Osteocyte (in vitro differentiated cells): Measurements from ENCODE around the gene MYL7. TPM values are rescaled to one million over a fixed set of nuclear protein-coding genes. Genes with fewer than 3 reads are reported as not detected.

Source experiments
- DNase-seq: peaks from one replicate; pipeline ENCODE4 v3.0.0; 2021; ENCODE audit warnings: mixed read lengths; ENCODE audit not compliant: unreplicated experiment; ENCODE audit errors: extremely low spot score
- H3K27ac Mint-ChIP-seq: one replicate; pipeline ENCODE4 v1.8.0; 2021; ENCODE audit warnings: mild to moderate bottlenecking, mixed read lengths; ENCODE audit not compliant: unreplicated experiment
- H3K27me3 Mint-ChIP-seq: one replicate; pipeline ENCODE4 v1.8.0; 2021; ENCODE audit warnings: mixed read lengths; ENCODE audit not compliant: unreplicated experiment
- H3K36me3 Mint-ChIP-seq: one replicate; pipeline ENCODE4 v1.8.0; 2021; ENCODE audit warnings: mixed read lengths; ENCODE audit not compliant: unreplicated experiment
- H3K4me1 Mint-ChIP-seq: one replicate; pipeline ENCODE4 v1.8.0; 2021; ENCODE audit warnings: mixed read lengths; ENCODE audit not compliant: unreplicated experiment
- H3K4me3 Mint-ChIP-seq: one replicate; pipeline ENCODE4 v1.8.0; 2021; ENCODE audit warnings: mild to moderate bottlenecking, moderate library complexity, mixed read lengths; ENCODE audit not compliant: unreplicated experiment
- H3K9me3 Mint-ChIP-seq: one replicate; pipeline ENCODE4 v1.8.0; 2021; ENCODE audit warnings: mixed read lengths; ENCODE audit not compliant: unreplicated experiment
- CTCF ChIP-seq: fragments of 200-600 bp; sonication (generic); IDR thresholded peaks from 2 replicates; pipeline ENCODE4 v1.5.0; 2021; ENCODE audit warnings: antibody characterized with exemption, mild to moderate bottlenecking, moderate library complexity
- total RNA-seq: library from RNA; stranded (reverse); gene quantifications from 2 replicates; pipeline ENCODE4 v1.2.1, GENCODE V29; 2021

Gene MYL7
- total RNA-seq, 1 donor from 2014 or later, result not detected

- Mint-ChIP-seq H3K27me3 (peaks cover 4% of the 10 kb centered on the region), H3K4me1 (peaks cover 3% of the 10 kb centered on the region), H3K27ac (no peak overlapping the region), H3K4me3 (no peak overlapping the region), H3K36me3 (no peaks in the 10 kb centered on the region), H3K9me3 (no peaks in the 10 kb centered on the region)
- DNase-seq, result no peak
- TF ChIP-seq CTCF, result no peak
These were observed 8.7 kb upstream of the MYL7 start for GRCh38 chr7:44149571-44150465.

GRCh38 chr7:44148961-44149536, 7.9 kb upstream of the MYL7 start:
- no peak overlapping the region for H3K4me3 Mint-ChIP-seq
- H3K27ac Mint-ChIP-seq, result no peak overlapping the region
- TF ChIP-seq CTCF, result no peak
- no peak for DNase-seq
- no peaks in the 10 kb centered on the region for H3K9me3 Mint-ChIP-seq
- peaks cover 4% of the 10 kb centered on the region for H3K27me3 Mint-ChIP-seq
- peaks cover 3% of the 10 kb centered on the region for H3K4me1 Mint-ChIP-seq
- H3K36me3 Mint-ChIP-seq, result no peaks in the 10 kb centered on the region

GRCh38 chr7:44148166-44148565, 7.0 kb upstream of the MYL7 start:
- Mint-ChIP-seq H3K9me3 (no peaks in the 10 kb centered on the region), H3K4me3 (no peak overlapping the region), H3K27ac (no peak overlapping the region), H3K27me3 (peaks cover 6% of the 10 kb centered on the region), H3K36me3 (no peaks in the 10 kb centered on the region), H3K4me1 (peaks cover 3% of the 10 kb centered on the region)
- DNase-seq, result no peak
- no peak for TF ChIP-seq CTCF

GRCh38 chr7:44147026-44147991, 6.2 kb upstream of the MYL7 start:
- no peaks in the 10 kb centered on the region for H3K36me3 Mint-ChIP-seq
- TF ChIP-seq CTCF, result no peak
- no peak for DNase-seq
- no peak overlapping the region for H3K4me3 Mint-ChIP-seq
- H3K4me1 Mint-ChIP-seq, result peaks cover 3% of the 10 kb centered on the region
- H3K27me3 Mint-ChIP-seq, result peaks cover 6% of the 10 kb centered on the region
- no peak overlapping the region for H3K27ac Mint-ChIP-seq
- H3K9me3 Mint-ChIP-seq, result no peaks in the 10 kb centered on the region
